Measurements from ENCODE around the gene CD300LD.

The CD300LD gene

GRCh38 chr17:74607221-74607620, 15.1 kb upstream of the CD300LD start:
- no peaks in the 10 kb centered on the region for H3K27me3 ChIP-seq (ENCODE audit: low read length)
- H2AFZ ChIP-seq (ENCODE audit: low read depth, low read length, severe bottlenecking): no peak overlapping the region
- no peaks in the 10 kb centered on the region for H3K9me2 ChIP-seq (replicated peaks; ENCODE audit: insufficient read depth, low read length)
- H3K4me3 ChIP-seq (ENCODE audit: insufficient read depth, low read length, poor library complexity, severe bottlenecking): no peak overlapping the region
- no peak for TF ChIP-seq EZH2phosphoT487 (conservative IDR thresholded peaks at IDR 0.05; ENCODE audit: low read length)
- no peak for TF ChIP-seq CTCF (IDR thresholded peaks at IDR 0.05; ENCODE audit: insufficient read depth, low read length, poor library complexity, severe bottlenecking)
- no peaks in the 10 kb centered on the region for H4K20me1 ChIP-seq (ENCODE audit: low read depth, low read length)
- H3K36me3 ChIP-seq (ENCODE audit: low read length): no peaks in the 10 kb centered on the region
- no peaks in the 10 kb centered on the region for H3F3A ChIP-seq (ENCODE audit: insufficient read depth)
- no peak overlapping the region for H3K4me2 ChIP-seq (ENCODE audit: low read depth, low read length, poor library complexity, severe bottlenecking)
- H3K9ac ChIP-seq (ENCODE audit: low read length): no peak overlapping the region
- H3K9me3 ChIP-seq (ENCODE audit: insufficient read depth, low read length): no peaks in the 10 kb centered on the region
- H3K27ac ChIP-seq (ENCODE audit: low read depth, low read length): no peak overlapping the region
- H3K79me2 ChIP-seq (ENCODE audit: insufficient read depth, low read length): no peaks in the 10 kb centered on the region

- Histone ChIP-seq H3F3A (ENCODE audit: insufficient read depth) (no peaks in the 10 kb centered on the region), H3K9me3 (ENCODE audit: insufficient read depth, low read length) (no peaks in the 10 kb centered on the region), H4K20me1 (ENCODE audit: low read depth, low read length) (no peaks in the 10 kb centered on the region), H3K9me2 (replicated peaks; ENCODE audit: insufficient read depth, low read length) (no peaks in the 10 kb centered on the region), H3K79me2 (ENCODE audit: insufficient read depth, low read length) (no peaks in the 10 kb centered on the region), H3K27ac (ENCODE audit: low read depth, low read length) (no peak overlapping the region), H3K4me3 (ENCODE audit: insufficient read depth, low read length, poor library complexity, severe bottlenecking) (no peak overlapping the region), H3K4me2 (ENCODE audit: low read depth, low read length, poor library complexity, severe bottlenecking) (no peak overlapping the region), H3K27me3 (ENCODE audit: low read length) (no peaks in the 10 kb centered on the region), H3K9ac (ENCODE audit: low read length) (no peak overlapping the region), H2AFZ (ENCODE audit: low read depth, low read length, severe bottlenecking) (no peak overlapping the region), H3K36me3 (ENCODE audit: low read length) (no peaks in the 10 kb centered on the region)
- no peak for TF ChIP-seq CTCF (IDR thresholded peaks at IDR 0.05; ENCODE audit: insufficient read depth, low read length, poor library complexity, severe bottlenecking)
Measured at GRCh38 chr17:74606050-74606449, 14.0 kb upstream of the CD300LD start.

GRCh38 chr17:74605361-74605760, 13.3 kb upstream of the CD300LD start:
- no peaks in the 10 kb centered on the region for H3K9me3 ChIP-seq (ENCODE audit: insufficient read depth, low read length)
- no peak overlapping the region for H3K4me2 ChIP-seq (ENCODE audit: low read depth, low read length, poor library complexity, severe bottlenecking)
- no peaks in the 10 kb centered on the region for H3K79me2 ChIP-seq (ENCODE audit: insufficient read depth, low read length)
- TF ChIP-seq CTCF (IDR thresholded peaks at IDR 0.05; ENCODE audit: insufficient read depth, low read length, poor library complexity, severe bottlenecking) (no peak), EZH2phosphoT487 (conservative IDR thresholded peaks at IDR 0.05; ENCODE audit: low read length) (no peak)
- H3F3A ChIP-seq (ENCODE audit: insufficient read depth): no peaks in the 10 kb centered on the region
- no peaks in the 10 kb centered on the region for H3K9me2 ChIP-seq (replicated peaks; ENCODE audit: insufficient read depth, low read length)
- H3K36me3 ChIP-seq (ENCODE audit: low read length): no peaks in the 10 kb centered on the region
- no peak overlapping the region for H3K27ac ChIP-seq (ENCODE audit: low read depth, low read length)
- H3K9ac ChIP-seq (ENCODE audit: low read length): no peak overlapping the region
- no peak overlapping the region for H2AFZ ChIP-seq (ENCODE audit: low read depth, low read length, severe bottlenecking)
- no peaks in the 10 kb centered on the region for H4K20me1 ChIP-seq (ENCODE audit: low read depth, low read length)
- H3K4me3 ChIP-seq (ENCODE audit: insufficient read depth, low read length, poor library complexity, severe bottlenecking): no peak overlapping the region
- no peaks in the 10 kb centered on the region for H3K27me3 ChIP-seq (ENCODE audit: low read length)

- Histone ChIP-seq H3K4me2 (ENCODE audit: low read depth, low read length, poor library complexity, severe bottlenecking) (no peak overlapping the region), H3K79me2 (ENCODE audit: insufficient read depth, low read length) (no peaks in the 10 kb centered on the region), H3K9me3 (ENCODE audit: insufficient read depth, low read length) (no peaks in the 10 kb centered on the region), H4K20me1 (ENCODE audit: low read depth, low read length) (no peaks in the 10 kb centered on the region), H3K27me3 (ENCODE audit: low read length) (no peaks in the 10 kb centered on the region), H3K9me2 (replicated peaks; ENCODE audit: insufficient read depth, low read length) (no peaks in the 10 kb centered on the region), H3K27ac (ENCODE audit: low read depth, low read length) (no peak overlapping the region), H3K4me3 (ENCODE audit: insufficient read depth, low read length, poor library complexity, severe bottlenecking) (no peak overlapping the region), H3K36me3 (ENCODE audit: low read length) (no peaks in the 10 kb centered on the region), H2AFZ (ENCODE audit: low read depth, low read length, severe bottlenecking) (no peak overlapping the region), H3F3A (ENCODE audit: insufficient read depth) (no peaks in the 10 kb centered on the region), H3K9ac (ENCODE audit: low read length) (no peak overlapping the region)
- no peak for TF ChIP-seq EZH2phosphoT487 (conservative IDR thresholded peaks at IDR 0.05; ENCODE audit: low read length)
- TF ChIP-seq CTCF (IDR thresholded peaks at IDR 0.05; ENCODE audit: insufficient read depth, low read length, poor library complexity, severe bottlenecking): no peak
Measured at GRCh38 chr17:74604761-74605160, 12.7 kb upstream of the CD300LD start.

All from SU-DHL-6 (cell line).